Neural crest cell (in vitro differentiated cells): ENCODE data around the gene MICAL3. TPM values are rescaled to one million over a fixed set of nuclear protein-coding genes. Genes with fewer than 3 reads are reported as not detected.

Source experiments
- DNase-seq: peaks from one replicate; pipeline ENCODE4 v3.0.0; 2021; ENCODE audit warnings: low read depth, mixed read lengths, low spot score
- H3K27ac Mint-ChIP-seq: one replicate; pipeline ENCODE4 v1.8.0; 2021; ENCODE audit warnings: mild to moderate bottlenecking, mixed read lengths; ENCODE audit not compliant: unreplicated experiment
- H3K27me3 Mint-ChIP-seq: 2 replicates; pipeline ENCODE4 v1.8.0; 2021; ENCODE audit warnings: low read depth, mild to moderate bottlenecking, mixed read lengths
- H3K36me3 Mint-ChIP-seq: 2 replicates; pipeline ENCODE4 v1.8.0; 2021; ENCODE audit warnings: low read depth, mild to moderate bottlenecking, mixed read lengths
- H3K4me1 Mint-ChIP-seq: 2 replicates; pipeline ENCODE4 v1.8.0; 2021; ENCODE audit warnings: mixed read lengths
- H3K4me3 Mint-ChIP-seq: one replicate; pipeline ENCODE4 v1.8.0; 2021; ENCODE audit warnings: mild to moderate bottlenecking, mixed read lengths
- H3K9me3 Mint-ChIP-seq: 2 replicates; pipeline ENCODE4 v1.8.0; 2021; ENCODE audit warnings: mixed read lengths
- total RNA-seq: library from RNA; stranded (reverse); gene quantifications from 2 replicates; pipeline ENCODE4 v1.2.1, GENCODE V29; 2021
- TF ChIP-seq, protein P1 (sequence below): fragments of 200-600 bp; sonication (generic); conservative IDR thresholded peaks from 2 replicates; pipeline ENCODE4 v1.5.0; 2021; ENCODE audit warnings: antibody characterized with exemption, mild to moderate bottlenecking

Gene MICAL3
- total RNA-seq, 1 donor from 2014 or later: 84.5 TPM

- no peaks in the 10 kb centered on the region for H3K27me3 Mint-ChIP-seq
- H3K9me3 Mint-ChIP-seq: no peaks in the 10 kb centered on the region
- H3K4me1 Mint-ChIP-seq: peaks cover 21% of the 10 kb centered on the region
- TF ChIP-seq, protein P1, sequence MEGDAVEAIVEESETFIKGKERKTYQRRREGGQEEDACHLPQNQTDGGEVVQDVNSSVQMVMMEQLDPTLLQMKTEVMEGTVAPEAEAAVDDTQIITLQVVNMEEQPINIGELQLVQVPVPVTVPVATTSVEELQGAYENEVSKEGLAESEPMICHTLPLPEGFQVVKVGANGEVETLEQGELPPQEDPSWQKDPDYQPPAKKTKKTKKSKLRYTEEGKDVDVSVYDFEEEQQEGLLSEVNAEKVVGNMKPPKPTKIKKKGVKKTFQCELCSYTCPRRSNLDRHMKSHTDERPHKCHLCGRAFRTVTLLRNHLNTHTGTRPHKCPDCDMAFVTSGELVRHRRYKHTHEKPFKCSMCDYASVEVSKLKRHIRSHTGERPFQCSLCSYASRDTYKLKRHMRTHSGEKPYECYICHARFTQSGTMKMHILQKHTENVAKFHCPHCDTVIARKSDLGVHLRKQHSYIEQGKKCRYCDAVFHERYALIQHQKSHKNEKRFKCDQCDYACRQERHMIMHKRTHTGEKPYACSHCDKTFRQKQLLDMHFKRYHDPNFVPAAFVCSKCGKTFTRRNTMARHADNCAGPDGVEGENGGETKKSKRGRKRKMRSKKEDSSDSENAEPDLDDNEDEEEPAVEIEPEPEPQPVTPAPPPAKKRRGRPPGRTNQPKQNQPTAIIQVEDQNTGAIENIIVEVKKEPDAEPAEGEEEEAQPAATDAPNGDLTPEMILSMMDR: no peak
- H3K36me3 Mint-ChIP-seq: peaks cover 2% of the 10 kb centered on the region
- DNase-seq: no peak
- no peak overlapping the region for H3K27ac Mint-ChIP-seq
- H3K4me3 Mint-ChIP-seq: no peak overlapping the region
These were observed 233.2 kb downstream of the MICAL3 start for GRCh38 chr22:17791196-17791595.

- TF ChIP-seq, protein P1: no peak
- Mint-ChIP-seq H3K4me3 (no peak overlapping the region), H3K4me1 (peaks cover 21% of the 10 kb centered on the region), H3K27ac (no peak overlapping the region), H3K36me3 (peaks cover 2% of the 10 kb centered on the region), H3K27me3 (no peaks in the 10 kb centered on the region), H3K9me3 (no peaks in the 10 kb centered on the region)
- no peak for DNase-seq
These were observed 234.8 kb downstream of the MICAL3 start for GRCh38 chr22:17789379-17790200.

- TF ChIP-seq, protein P1: no peak
- H3K27ac Mint-ChIP-seq: no peak overlapping the region
- peaks cover 2% of the 10 kb centered on the region for H3K36me3 Mint-ChIP-seq
- DNase-seq: no peak
- peaks cover 24% of the 10 kb centered on the region for H3K4me1 Mint-ChIP-seq
- no peak overlapping the region for H3K4me3 Mint-ChIP-seq
- no peaks in the 10 kb centered on the region for H3K27me3 Mint-ChIP-seq
- H3K9me3 Mint-ChIP-seq: no peaks in the 10 kb centered on the region
These were observed 235.6 kb downstream of the MICAL3 start for GRCh38 chr22:17788528-17789378.

DNA sequence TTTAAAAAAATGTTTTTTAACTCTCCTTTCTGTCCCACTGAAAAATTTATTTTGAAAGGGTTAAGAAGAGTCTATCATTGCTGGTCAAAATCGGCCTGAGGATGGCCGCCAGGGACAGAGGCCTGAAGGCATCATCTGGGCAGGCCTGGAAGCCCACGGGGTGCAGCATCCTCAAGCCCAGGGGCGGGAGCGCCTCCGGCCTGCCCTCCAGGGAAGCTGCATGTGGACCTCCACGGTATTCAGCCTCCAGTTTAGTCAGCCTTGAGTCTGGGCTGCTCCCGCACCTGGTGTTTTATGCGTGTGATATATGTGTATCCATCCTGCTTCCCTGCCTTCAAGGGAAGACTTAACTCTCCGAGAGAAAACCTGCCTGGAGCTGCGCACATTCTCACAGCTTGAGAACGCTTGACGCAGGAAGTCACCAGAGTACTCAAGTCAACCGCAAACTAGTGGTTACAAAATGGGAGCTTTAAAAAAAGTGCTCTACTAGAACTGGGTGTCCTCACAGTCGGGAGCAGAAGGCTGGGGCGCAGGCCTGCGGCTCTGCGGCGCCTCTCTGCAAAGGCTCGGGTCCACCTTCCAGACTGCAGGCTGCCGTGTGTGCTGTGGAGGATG, 236.5 kb downstream of the MICAL3 start:
- H3K27ac Mint-ChIP-seq: peak overlapping the region; percentile 96
- H3K9me3 Mint-ChIP-seq: no peaks in the 10 kb centered on the region
- no peak overlapping the region for H3K4me3 Mint-ChIP-seq
- TF ChIP-seq, protein P1: no peak
- H3K27me3 Mint-ChIP-seq: no peaks in the 10 kb centered on the region
- DNase-seq: no peak
- peaks cover 26% of the 10 kb centered on the region for H3K4me1 Mint-ChIP-seq
- peaks cover 2% of the 10 kb centered on the region for H3K36me3 Mint-ChIP-seq

DNA sequence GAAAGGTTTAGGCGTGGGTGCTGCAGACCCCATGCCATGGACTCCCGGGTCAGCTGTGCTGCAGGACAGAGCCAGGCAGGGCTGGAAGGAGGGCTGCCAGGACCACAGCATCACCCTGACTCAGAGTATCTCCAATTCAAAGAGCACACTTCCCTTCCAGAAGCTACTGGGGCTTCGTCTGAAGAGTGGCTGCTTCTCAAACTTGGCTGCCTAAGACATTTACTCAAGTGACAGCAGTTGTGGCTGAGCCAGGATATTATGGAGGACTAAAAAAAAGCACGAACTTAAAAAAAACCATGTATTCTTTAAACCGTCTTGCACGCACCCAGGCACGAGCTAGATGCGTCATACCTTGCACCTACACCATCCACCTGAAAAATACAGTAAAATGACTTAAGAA, 237.1 kb downstream of the MICAL3 start:
- Mint-ChIP-seq H3K27ac (peak overlapping the region; percentile 96), H3K4me3 (peak overlapping the region; percentile 34), H3K4me1 (peaks cover 26% of the 10 kb centered on the region), H3K9me3 (no peaks in the 10 kb centered on the region), H3K36me3 (peaks cover 2% of the 10 kb centered on the region), H3K27me3 (no peaks in the 10 kb centered on the region)
- no peak for DNase-seq
- TF ChIP-seq, protein P1: no peak
